GM19238 (cell line): ENCODE data around the gene APOA5.

Source experiments
- DNase-seq: peaks from one replicate; pipeline ENCODE4 v3.0.0; 2011; ENCODE audit warnings: low spot score; ENCODE audit not compliant: insufficient read length

Gene APOA5

GRCh38 chr11:116797816-116798215, 6.1 kb upstream of the APOA5 start:
- no peak for DNase-seq

- DNase-seq = no peak
Observed at GRCh38 chr11:116796548-116796947, 4.9 kb upstream of the APOA5 start.

GRCh38 chr11:116794851-116795250, 3.2 kb upstream of the APOA5 start:
- DNase-seq = no peak

GRCh38 chr11:116793772-116794097, 2.1 kb upstream of the APOA5 start:
- DNase-seq = no peak

- no peak for DNase-seq
Observed at GRCh38 chr11:116792869-116793771, 1.4 kb upstream of the APOA5 start.

- no peak for DNase-seq
Observed at GRCh38 chr11:116792144-116792868, 627 bp upstream of the APOA5 start.

- peak; percentile 75 for DNase-seq
Observed at GRCh38 chr11:116791002-116791812, 472 bp downstream of the APOA5 start.

GRCh38 chr11:116790167-116791001, 1.3 kb downstream of the APOA5 start:
- DNase-seq = no peak

GRCh38 chr11:116788975-116789374, 2.7 kb downstream of the APOA5 start:
- no peak for DNase-seq

- no peak for DNase-seq
Observed at GRCh38 chr11:116788534-116788933, 3.1 kb downstream of the APOA5 start.

- DNase-seq = peak; percentile 91
Observed at GRCh38 chr11:116787786-116788486, 3.7 kb downstream of the APOA5 start, which contains the start of gene ZPR1. ZPR1 (minus strand) TSS chr11:116788023; CDS start chr11:116787990, 33 bp downstream.

GRCh38 chr11:116787436-116787785, 4.3 kb downstream of the APOA5 start:
- DNase-seq = no peak

- DNase-seq = no peak
Observed at GRCh38 chr11:116786966-116787365, 4.7 kb downstream of the APOA5 start.

- no peak for DNase-seq
Observed at GRCh38 chr11:116786326-116786725, 5.4 kb downstream of the APOA5 start.

- DNase-seq = no peak
Observed at GRCh38 chr11:116782728-116783127, 9.0 kb downstream of the APOA5 start.

- no peak for DNase-seq
Observed at GRCh38 chr11:116778556-116778955, 13.1 kb downstream of the APOA5 start.

GRCh38 chr11:116777056-116777455, 14.6 kb downstream of the APOA5 start:
- no peak for DNase-seq

GRCh38 chr11:116776522-116776984, 15.1 kb downstream of the APOA5 start:
- no peak for DNase-seq

- DNase-seq = no peak
Observed at GRCh38 chr11:116775975-116776374, 15.7 kb downstream of the APOA5 start.

GRCh38 chr11:116774661-116775060, 17.0 kb downstream of the APOA5 start:
- DNase-seq = no peak
